Lower lobe of right lung (tissue), 2 donors: ENCODE results near the gene RPN2. TPM values are rescaled to one million over a fixed set of nuclear protein-coding genes. Genes with fewer than 3 reads are reported as not detected.

Experiments used
- ATAC-seq, 2 donors: fragments of 200-7000 bp; cut with Tn5 transposase; one replicate each; pipeline ENCODE4 v1.9.1; 2020 to 2022; ENCODE audit warnings: mild to moderate bottlenecking in 2 of 2, moderate library complexity in 2 of 2
- DNase-seq: peaks from one replicate; pipeline ENCODE4 v3.0.0-alpha.2; 2020
- H3K27ac ChIP-seq: fragments of 200-600 bp; one replicate; pipeline ENCODE4 v1.8.0; 2022
- H3K27me3 ChIP-seq: fragments of 200-600 bp; one replicate; pipeline ENCODE4 v1.8.0; 2022; ENCODE audit warnings: low read depth
- H3K36me3 ChIP-seq: fragments of 200-600 bp; one replicate; pipeline ENCODE4 v1.8.0; 2022; ENCODE audit warnings: mild to moderate bottlenecking
- H3K4me1 ChIP-seq: fragments of 200-600 bp; one replicate; pipeline ENCODE4 v1.8.0; 2022
- H3K4me3 ChIP-seq: fragments of 200-600 bp; one replicate; pipeline ENCODE4 v1.8.0; 2022; ENCODE audit warnings: mild to moderate bottlenecking
- H3K9me3 ChIP-seq: fragments of 200-600 bp; one replicate; pipeline ENCODE4 v1.8.0; 2022
- intact Hi-C: fragments of 100-400 bp; cut with DNase I; formaldehyde crosslinking; loops from one replicate; pipeline ENCODE4 v1.11.0; 2022
- total RNA-seq: library from RNA; stranded (reverse); fragmentation: NEBNext Ultra II Directional; extraction: Animal tissue kit (Norgen Biotek cat#: 25700); gene quantifications from one replicate; pipeline ENCODE4 v1.2.1, GENCODE V29; 2021
- TF ChIP-seq, protein P1 (sequence below): fragments of 200-600 bp; IDR thresholded peaks from one replicate; pipeline ENCODE4 v1.8.0; 2022; ENCODE audit warnings: antibody characterized with exemption, mild to moderate bottlenecking
- donor health status: DM: no; HTN: yes; CAD: no; lungs with severe emphysema.

Gene RPN2
- total RNA-seq, 1 donor from 2014 or later = 160 TPM

- ATAC-seq = no peak
- intact Hi-C loops = no loop called here
- Histone ChIP-seq H3K4me3 (no peak overlapping the region), H3K27me3 (no peaks in the 10 kb centered on the region), H3K27ac (no peak overlapping the region), H3K9me3 (no peaks in the 10 kb centered on the region), H3K36me3 (no peaks in the 10 kb centered on the region), H3K4me1 (no peaks in the 10 kb centered on the region)
- DNase-seq = no peak
- TF ChIP-seq, protein P1, sequence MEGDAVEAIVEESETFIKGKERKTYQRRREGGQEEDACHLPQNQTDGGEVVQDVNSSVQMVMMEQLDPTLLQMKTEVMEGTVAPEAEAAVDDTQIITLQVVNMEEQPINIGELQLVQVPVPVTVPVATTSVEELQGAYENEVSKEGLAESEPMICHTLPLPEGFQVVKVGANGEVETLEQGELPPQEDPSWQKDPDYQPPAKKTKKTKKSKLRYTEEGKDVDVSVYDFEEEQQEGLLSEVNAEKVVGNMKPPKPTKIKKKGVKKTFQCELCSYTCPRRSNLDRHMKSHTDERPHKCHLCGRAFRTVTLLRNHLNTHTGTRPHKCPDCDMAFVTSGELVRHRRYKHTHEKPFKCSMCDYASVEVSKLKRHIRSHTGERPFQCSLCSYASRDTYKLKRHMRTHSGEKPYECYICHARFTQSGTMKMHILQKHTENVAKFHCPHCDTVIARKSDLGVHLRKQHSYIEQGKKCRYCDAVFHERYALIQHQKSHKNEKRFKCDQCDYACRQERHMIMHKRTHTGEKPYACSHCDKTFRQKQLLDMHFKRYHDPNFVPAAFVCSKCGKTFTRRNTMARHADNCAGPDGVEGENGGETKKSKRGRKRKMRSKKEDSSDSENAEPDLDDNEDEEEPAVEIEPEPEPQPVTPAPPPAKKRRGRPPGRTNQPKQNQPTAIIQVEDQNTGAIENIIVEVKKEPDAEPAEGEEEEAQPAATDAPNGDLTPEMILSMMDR = no peak
Observed at GRCh38 chr20:37254114-37254878, 75.2 kb downstream of the RPN2 start.

GRCh38 chr20:37256286-37256685 is 77.2 kb downstream of the RPN2 start:
- DNase-seq = no peak
- intact Hi-C loops = no loop called here
- no peak overlapping the region for H3K4me3 ChIP-seq
- no peaks in the 10 kb centered on the region for H3K4me1 ChIP-seq
- peak in 1 of 2 donors; percentile 6 for ATAC-seq
- peaks cover 1% of the 10 kb centered on the region for H3K27me3 ChIP-seq
- H3K27ac ChIP-seq = no peak overlapping the region
- no peaks in the 10 kb centered on the region for H3K36me3 ChIP-seq
- TF ChIP-seq, protein P1 = no peak
- no peaks in the 10 kb centered on the region for H3K9me3 ChIP-seq

DNA sequence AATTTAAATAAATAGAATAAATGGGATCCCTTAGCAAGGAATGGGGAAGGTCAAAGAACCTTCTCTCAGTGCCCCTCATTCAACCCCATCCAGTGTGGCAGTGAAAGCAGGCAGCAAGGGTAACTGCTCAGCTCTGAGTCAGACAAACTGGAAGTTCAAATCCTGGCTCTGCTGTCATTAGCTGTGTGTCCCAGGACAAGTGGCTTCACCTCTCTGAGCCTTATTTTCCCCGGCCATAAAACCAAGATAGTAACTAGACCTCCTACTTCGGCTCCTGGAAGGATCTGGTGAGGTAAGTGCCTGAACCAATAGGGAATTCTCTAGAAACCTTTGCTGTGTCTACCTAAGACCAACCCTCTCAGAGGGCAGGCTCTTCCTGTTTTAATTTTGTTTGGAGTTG is 78.4 kb downstream of the RPN2 start:
- no peak overlapping the region for H3K27ac ChIP-seq
- TF ChIP-seq, protein P1 = no peak
- H3K4me1 ChIP-seq = no peaks in the 10 kb centered on the region
- intact Hi-C loops = no loop called here
- DNase-seq (no peak), ATAC-seq (no peak)
- no peaks in the 10 kb centered on the region for H3K9me3 ChIP-seq
- no peak overlapping the region for H3K4me3 ChIP-seq
- peaks cover 6% of the 10 kb centered on the region for H3K27me3 ChIP-seq
- H3K36me3 ChIP-seq = no peaks in the 10 kb centered on the region

- no peak for DNase-seq
- intact Hi-C loops = no loop called here
- TF ChIP-seq, protein P1 = no peak
Observed at GRCh38 chr20:37257988-37258387, 78.9 kb downstream of the RPN2 start.

GRCh38 chr20:37259031-37259430 is 79.9 kb downstream of the RPN2 start:
- Histone ChIP-seq H3K4me3 (no peak overlapping the region), H3K27me3 (peaks cover 6% of the 10 kb centered on the region), H3K27ac (no peak overlapping the region), H3K9me3 (no peaks in the 10 kb centered on the region), H3K4me1 (no peaks in the 10 kb centered on the region), H3K36me3 (no peaks in the 10 kb centered on the region)
- ATAC-seq (no peak), DNase-seq (no peak)
- TF ChIP-seq, protein P1 = no peak
- intact Hi-C loops = no loop called here

More at GRCh38 chr20:37257988-37258387, 78.9 kb downstream of the RPN2 start:
- Histone ChIP-seq H3K4me3 (no peak overlapping the region), H3K4me1 (no peaks in the 10 kb centered on the region), H3K27me3 (peaks cover 6% of the 10 kb centered on the region), H3K9me3 (no peaks in the 10 kb centered on the region), H3K36me3 (no peaks in the 10 kb centered on the region), H3K27ac (no peak overlapping the region)
- ATAC-seq = no peak
